RWPE1 (cell line): ENCODE measurements around the gene ATG16L2.

ENCODE experiments used
- CTCF ChIA-PET: fragments of 350-600 bp; sonication (Branson Sonifier 250); formaldehyde crosslinking; extraction: SDS; loops from one replicate; lab custom pipeline; 2021; lab: Yijun Ruan, JAX
- POLR2A ChIA-PET: fragments of 400-600 bp; formaldehyde crosslinking; extraction: SDS; loops from one replicate; lab custom pipeline; 2020; ENCODE audit warnings: antibody characterized with exemption; ENCODE audit not compliant: low non-redundant PET; lab: Yijun Ruan, JAX
- DNase-seq: peaks from one replicate; pipeline ENCODE4 v3.0.0; 2012; ENCODE audit warnings: low spot score
- H3K27ac ChIP-seq: fragments of 450-650 bp; 2 replicates; pipeline ENCODE4 v1.5.1; 2017
- CTCF ChIP-seq: fragments of 450-650 bp; conservative IDR thresholded peaks from 2 replicates; pipeline ENCODE4 v1.5.1; 2017; ENCODE audit warnings: low read depth, mild to moderate bottlenecking

The ATG16L2 gene

GRCh38 chr11:72812604-72812966 is 1.6 kb upstream of the ATG16L2 start:
- peak overlapping the region; percentile 91 for H3K27ac ChIP-seq
- CTCF ChIA-PET: interaction anchor here (0.7 to 1.4 kb wide), 7 partner anchors 10 to 62 kb away, joined by 3 to 5 read pairs (median 3); no protein-coding TSS in a partner anchor
- POLR2A ChIA-PET: no interaction called here
- peak; percentile 22 for DNase-seq
- no peak for TF ChIP-seq CTCF

GRCh38 chr11:72812967-72813739 is 1.1 kb upstream of the ATG16L2 start:
- ChIA-PET POLR2A (interaction anchor here (0.6 kb wide), 1 partner anchor 76 kb away, joined by 4 read pairs; no protein-coding TSS in a partner anchor), CTCF (interaction anchor here (0.7 to 1.4 kb wide), 12 partner anchors 9 to 1501 kb away, joined by 3 to 7 read pairs (median 3); no protein-coding TSS in a partner anchor)
- peak; percentile 64 for DNase-seq
- TF ChIP-seq CTCF: peak; percentile 77
- peak overlapping the region; percentile 91 for H3K27ac ChIP-seq

GRCh38 chr11:72813740-72814285 is 398 bp upstream of the ATG16L2 start:
- CTCF ChIA-PET: interaction anchor here (0.7 to 1.4 kb wide), 8 partner anchors 8 to 107 kb away, joined by 3 to 7 read pairs (median 4); no protein-coding TSS in a partner anchor
- peak overlapping the region; percentile 91 for H3K27ac ChIP-seq
- no peak for TF ChIP-seq CTCF
- POLR2A ChIA-PET: no interaction called here
- peak; percentile 70 for DNase-seq

GRCh38 chr11:72815110-72815618 is 953 bp downstream of the ATG16L2 start:
- TF ChIP-seq CTCF: no peak
- no peak for DNase-seq
- CTCF ChIA-PET: no interaction called here
- POLR2A ChIA-PET: no interaction called here
- peak overlapping the region; percentile 91 for H3K27ac ChIP-seq

GRCh38 chr11:72816404-72816990 is 2.3 kb downstream of the ATG16L2 start:
- TF ChIP-seq CTCF: no peak
- H3K27ac ChIP-seq: peak overlapping the region; percentile 91
- CTCF ChIA-PET: interaction anchor here (0.6 kb wide), 1 partner anchor 292 kb away, joined by 3 read pairs; no protein-coding TSS in a partner anchor
- no peak for DNase-seq
- POLR2A ChIA-PET: no interaction called here

GRCh38 chr11:72817966-72818365 is 3.8 kb downstream of the ATG16L2 start:
- ChIA-PET POLR2A (no interaction called here), CTCF (interaction anchor here (1.0 kb wide), 1 partner anchor 24 kb away, joined by 3 read pairs; the partner anchor contains the start of gene STARD10)
- H3K27ac ChIP-seq: no peak overlapping the region
- DNase-seq: no peak
- no peak for TF ChIP-seq CTCF
